Stimulated activated CD4-positive, alpha-beta T cell treated with anti-CD3 and anti-CD28 coated beads, TNF-alpha, amount 100 ng/mL, for 24 hours (primary cell): Measurements from ENCODE around the gene EAPP.
"Not testable (repeated sequence)": the region's sequence is repeated elsewhere in the genome, so short reads cannot be mapped to it uniquely, and the experiment has no call there.

ENCODE experiments used
- DNase-seq, 3 experiments: peaks; one replicate each; pipeline ENCODE4 v3.0.0-alpha.2; 2020; ENCODE audit warnings: low read depth in 3 of 3

The EAPP gene

DNA sequence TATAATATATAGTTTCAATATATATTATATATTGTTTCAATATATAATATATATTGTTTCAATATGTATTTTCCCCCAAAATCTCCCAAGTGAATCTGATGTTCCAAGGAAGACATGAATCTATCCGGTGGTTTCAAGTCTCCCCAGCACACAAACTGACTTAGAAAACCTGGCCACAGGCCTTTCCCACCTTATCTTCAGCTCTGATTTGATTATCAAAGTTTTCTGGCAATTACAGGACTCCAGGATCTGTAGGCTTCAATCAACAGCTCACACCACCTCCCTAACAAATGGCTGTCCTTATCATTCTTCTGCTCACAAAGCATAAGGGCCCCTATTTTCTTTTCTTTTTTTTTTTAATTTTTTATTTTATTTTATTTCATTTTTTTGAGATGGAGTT, 54.8 kb downstream of the EAPP start:
- no peak for DNase-seq

DNA sequence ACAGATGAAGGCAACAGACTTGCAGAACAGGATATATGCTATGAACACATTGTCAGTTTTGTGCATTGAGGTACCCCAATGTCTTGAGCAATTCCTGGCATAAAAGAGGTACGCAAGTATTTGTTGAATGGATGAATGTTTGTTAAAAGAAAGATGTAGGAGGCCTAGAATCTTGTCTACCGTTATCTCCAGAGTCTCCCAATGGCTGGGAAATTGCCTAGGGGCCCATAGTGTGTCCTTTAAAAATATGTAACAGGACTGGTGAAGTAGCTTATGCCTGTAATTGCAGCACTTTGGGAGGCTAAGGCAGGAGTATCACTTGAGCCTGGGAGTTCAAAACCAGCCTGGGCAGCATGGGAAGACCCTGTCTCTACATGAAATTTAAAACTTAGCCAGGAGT, 57.0 kb downstream of the EAPP start:
- no peak for DNase-seq

DNA sequence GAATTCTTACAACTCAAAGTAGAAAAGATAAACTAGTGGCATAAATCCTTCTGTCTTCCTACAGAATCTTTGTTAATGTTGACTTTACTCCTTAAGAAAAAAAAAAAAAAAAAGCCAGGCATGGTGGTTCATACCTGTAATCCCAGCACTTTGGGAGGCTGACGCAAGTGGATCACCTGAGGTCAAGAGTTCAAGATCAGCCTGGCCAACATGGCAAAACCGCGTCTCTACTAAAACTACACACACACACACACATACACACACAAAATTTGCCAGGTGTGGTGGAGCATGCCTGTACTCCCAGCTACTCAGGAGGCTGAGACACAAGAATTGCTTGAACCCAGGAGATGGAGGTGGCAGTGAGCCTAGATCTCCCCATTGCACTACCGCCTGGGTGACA, 59.8 kb downstream of the EAPP start:
- DNase-seq, result no peak

DNA sequence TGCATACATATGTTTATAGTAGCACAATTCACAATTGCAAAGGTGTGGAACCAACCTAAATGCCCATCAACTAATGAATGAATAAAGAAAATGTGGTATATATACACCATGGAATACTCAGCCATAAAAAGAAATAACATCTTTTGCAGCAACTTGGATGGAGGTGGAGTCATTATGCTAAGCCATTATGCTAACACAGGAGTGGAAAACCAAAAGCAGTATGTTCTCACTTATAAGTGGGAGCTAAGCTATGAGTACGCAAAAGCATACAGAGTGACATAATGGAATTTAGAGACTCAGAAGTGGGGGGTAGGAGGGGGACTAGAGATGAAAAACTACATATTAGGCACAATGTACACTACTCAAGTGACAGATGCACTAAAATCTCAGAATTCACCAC, 61.2 kb downstream of the EAPP start:
- no peak for DNase-seq

GRCh38 chr14:34476036-34476435, 63.5 kb downstream of the EAPP start:
- not testable (repeated sequence) for DNase-seq

DNA sequence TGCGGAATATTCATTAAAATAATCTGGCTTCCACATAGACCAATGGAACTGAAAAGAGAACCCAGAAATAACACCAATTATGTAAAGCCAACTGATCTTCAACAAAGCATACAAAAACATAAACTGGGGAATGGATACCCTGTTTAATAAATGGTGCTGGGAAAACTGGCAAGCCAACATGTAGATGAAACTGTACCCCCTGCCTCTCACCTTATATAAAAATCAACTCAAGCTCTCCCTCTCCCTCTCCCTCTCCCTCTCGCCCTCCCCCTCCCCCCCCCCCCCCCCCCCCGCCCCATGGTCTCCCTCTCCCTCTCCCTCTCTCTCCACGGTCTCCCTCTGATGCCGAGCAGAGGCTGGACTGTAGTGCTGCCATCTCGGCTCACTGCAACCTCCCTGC, 64.3 kb downstream of the EAPP start:
- no peak for DNase-seq

GRCh38 chr14:34474187-34474679, 65.3 kb downstream of the EAPP start:
- no peak for DNase-seq

- DNase-seq, result no peak
These were observed 66.7 kb downstream of the EAPP start for GRCh38 chr14:34472706-34473279.

GRCh38 chr14:34470319-34470718, 69.2 kb downstream of the EAPP start:
- DNase-seq, result no peak

DNA sequence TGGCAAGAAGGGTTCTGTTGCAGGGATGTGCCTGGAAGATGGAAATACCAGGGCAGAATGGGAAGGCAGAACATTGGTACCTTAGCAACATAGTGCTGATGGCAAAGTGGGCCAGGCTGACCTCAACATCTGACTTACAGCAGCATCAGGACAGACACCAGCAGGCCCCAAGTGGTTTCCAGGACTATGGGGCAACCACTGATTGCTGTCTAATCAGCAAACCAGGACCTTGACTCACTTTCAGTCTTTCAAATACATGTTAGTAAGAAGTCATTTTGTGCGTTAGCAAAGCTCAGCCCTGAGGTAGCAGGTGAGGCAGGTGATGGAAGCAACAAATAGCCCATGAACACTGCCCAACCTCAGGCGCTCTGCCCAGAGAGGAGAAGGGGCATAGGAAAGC, 72.8 kb downstream of the EAPP start:
- DNase-seq, result no peak
